HCT116 (cell line): ENCODE measurements around the gene ENDOD1. TPM values are rescaled to one million over a fixed set of nuclear protein-coding genes. Genes with fewer than 3 reads are reported as not detected.

ENCODE experiments used
- ATAC-seq: fragments of 200-7000 bp; cut with Tn5 transposase; 2 replicates; pipeline ENCODE4 v1.9.1; 2020; ENCODE audit warnings: mild to moderate bottlenecking, moderate library complexity
- BruUV-seq: library from RNA; stranded (reverse); fragments of 400-500 nt; replicated peaks from 2 replicates; lab custom pipeline; 2021; lab: Mats Ljungman, UMichigan
- CTCF ChIA-PET: fragments of 300-600 bp; sonication (Branson Sonifier 250); formaldehyde crosslinking; loops from one replicate; lab custom pipeline; 2021; ENCODE audit warnings: antibody characterized with exemption; lab: Charles Lee
- POLR2A ChIA-PET: fragments of 300-600, 350-600 bp; sonication (Branson Sonifier 250); formaldehyde crosslinking; loops from one replicate; lab custom pipeline; 2021; ENCODE audit warnings: antibody characterized with exemption; lab: Charles Lee
- RAD21 ChIA-PET, 2 experiments: fragments of 300-600 bp; sonication (Branson Sonifier 250); formaldehyde crosslinking; loops; one replicate each; lab custom pipeline; 2023; ENCODE audit warnings: low total read pairs in 2 of 2; ENCODE audit not compliant: uncharacterized antibody in 2 of 2, unreplicated experiment in 2 of 2, low non-redundant PET in 1 of 2; lab: Charles Lee
- DNase-seq: peaks from one replicate; pipeline ENCODE4 v3.0.0-alpha.2; 2010; ENCODE audit warnings: low read depth, low spot score
- H2AFZ ChIP-seq: fragments of 200-600 bp; shearing (Covaris generic), sonication (generic); 2 replicates; pipeline ENCODE4 v1.6.1; 2017; ENCODE audit warnings: low read depth, mixed run types, mixed read lengths, antibody characterized with exemption, low read length; ENCODE audit not compliant: poor library complexity, severe bottlenecking
- H3K27ac ChIP-seq: 2 replicates; pipeline ENCODE4 v1.5.1; 2012; ENCODE audit warnings: low read depth, low read length
- H3K27me3 ChIP-seq: fragments of 200-600 bp; sonication (generic); 2 replicates; pipeline ENCODE4 v1.6.1; 2016; ENCODE audit warnings: mixed run types, low read length, mixed read lengths; ENCODE audit not compliant: insufficient read depth
- H3K36me3 ChIP-seq, 2 experiments: fragments of 200-500 bp in 1 of 2; fragments of 200-600 bp in 1 of 2; sonication (Bioruptor generic) in 1 of 2; sonication (generic) in 1 of 2; 2 replicates each; pipeline versions ENCODE4 v1.5.1 to v1.6.1; 2014 to 2016; ENCODE audit warnings: low read length in 2 of 2, inconsistent platforms in 1 of 2, mixed read lengths in 1 of 2, mixed run types in 1 of 2; ENCODE audit not compliant: insufficient read depth in 2 of 2, control insufficient read depth in 1 of 2
- H3K4me1 ChIP-seq, 2 experiments: fragments of 200-600 bp in 1 of 2; sonication (generic) in 1 of 2; 2 replicates each; pipeline versions ENCODE4 v1.5.1 to v1.6.1; 2012 to 2017; ENCODE audit warnings: low read length in 2 of 2, inconsistent platforms in 1 of 2, mild to moderate bottlenecking in 1 of 2, mixed read lengths in 1 of 2, mixed run types in 1 of 2, moderate library complexity in 1 of 2; ENCODE audit not compliant: insufficient read depth in 2 of 2, control insufficient read depth in 1 of 2
- H3K4me2 ChIP-seq: fragments of 200-600 bp; sonication (generic); 2 replicates; pipeline ENCODE4 v1.6.1; 2017; ENCODE audit warnings: mixed run types, low read length, mixed read lengths
- H3K4me3 ChIP-seq, 2 experiments: fragments of 200-600 bp in 1 of 2; sonication (generic) in 1 of 2; replicated peaks in 1 of 2; 2 replicates each; pipeline ENCODE4 v1.5.1; 2011 to 2016; ENCODE audit warnings: low read length in 2 of 2, control low read depth in 1 of 2, low read depth in 1 of 2, mild to moderate bottlenecking in 1 of 2, mixed read lengths in 1 of 2, mixed run types in 1 of 2
- H3K79me2 ChIP-seq: fragments of 200-600 bp; sonication (generic); 2 replicates; pipeline ENCODE4 v1.6.1; 2017; ENCODE audit warnings: mild to moderate bottlenecking, mixed run types, low read length, moderate library complexity, mixed read lengths; ENCODE audit not compliant: insufficient read depth
- H3K9ac ChIP-seq: fragments of 200-600 bp; sonication (generic); 2 replicates; pipeline ENCODE4 v1.6.1; 2016; ENCODE audit warnings: low read length, mixed read lengths
- H3K9me2 ChIP-seq: fragments of 200-600 bp; sonication (generic), shearing (Covaris generic); 2 replicates; pipeline ENCODE4 v1.6.1; 2017; ENCODE audit warnings: mixed run types, mild to moderate bottlenecking, moderate library complexity; ENCODE audit not compliant: insufficient read depth
- H3K9me3 ChIP-seq, 2 experiments: fragments of 200-500 bp in 1 of 2; fragments of 200-600 bp in 1 of 2; sonication (Bioruptor generic) in 1 of 2; sonication (generic) in 1 of 2; 2 replicates each; pipeline ENCODE4 v1.6.1; 2014 to 2017; ENCODE audit warnings: low read length in 2 of 2, mixed read lengths in 2 of 2, inconsistent platforms in 1 of 2, low read depth in 1 of 2, mild to moderate bottlenecking in 1 of 2, mixed run types in 1 of 2, moderate library complexity in 1 of 2; ENCODE audit not compliant: control insufficient read depth in 1 of 2, insufficient read depth in 1 of 2
- H4K20me1 ChIP-seq: fragments of 200-600 bp; sonication (generic), shearing (Covaris generic); 2 replicates; pipeline ENCODE4 v1.6.1; 2017; ENCODE audit warnings: mixed run types, mild to moderate bottlenecking, moderate library complexity; ENCODE audit not compliant: insufficient read depth
- ATF3 ChIP-seq: IDR thresholded peaks from 2 replicates; pipeline ENCODE4 v1.6.1; 2012
- CBX3 ChIP-seq: IDR thresholded peaks from 2 replicates; pipeline ENCODE4 v1.6.1; 2012; ENCODE audit warnings: low read depth
- EGR1 ChIP-seq: IDR thresholded peaks from 2 replicates; pipeline ENCODE4 v1.6.1; 2012; ENCODE audit warnings: low read depth
- FOSL1 ChIP-seq: IDR thresholded peaks from 2 replicates; pipeline ENCODE4 v1.6.1; 2012; ENCODE audit warnings: low read depth
- JUND ChIP-seq: IDR thresholded peaks from 2 replicates; pipeline ENCODE4 v1.6.1; 2012
- MAX ChIP-seq: IDR thresholded peaks from 2 replicates; pipeline ENCODE4 v1.6.1; 2012
- RAD21 ChIP-seq: IDR thresholded peaks from 2 replicates; pipeline ENCODE4 v1.6.1; 2012; ENCODE audit warnings: low read depth, mild to moderate bottlenecking
- SIN3A ChIP-seq: IDR thresholded peaks from 2 replicates; pipeline ENCODE4 v1.6.1; 2012; ENCODE audit warnings: low read depth
- SP1 ChIP-seq: IDR thresholded peaks from 2 replicates; pipeline ENCODE4 v1.6.1; 2012; ENCODE audit warnings: low read depth
- TCF7L2 ChIP-seq: IDR thresholded peaks from 2 replicates; pipeline ENCODE4 v1.7.0; 2011; ENCODE audit warnings: borderline replicate concordance, inconsistent platforms; ENCODE audit not compliant: insufficient read depth, insufficient read length; ENCODE audit errors: extremely low read depth
- intact Hi-C: fragments of 100-400 bp; cut with micrococcal nuclease; formaldehyde crosslinking; loops from 2 replicates; pipeline ENCODE4 v1.10.0; 2022
- total RNA-seq: library from RNA; stranded (reverse); gene quantifications from one replicate; pipeline ENCODE4 v1.2.1, GENCODE V29; 2021; ENCODE audit not compliant: unreplicated experiment
- TF ChIP-seq, protein P1 (sequence below): IDR thresholded peaks from 2 replicates; pipeline ENCODE4 v1.6.1; 2012; ENCODE audit warnings: low read depth
- TF ChIP-seq, protein P2 (sequence below): IDR thresholded peaks from 2 replicates; pipeline ENCODE4 v1.6.1; 2011; ENCODE audit warnings: mild to moderate bottlenecking, low read length, moderate library complexity; ENCODE audit not compliant: insufficient replicate concordance; ENCODE audit errors: extremely low read depth
- TF ChIP-seq, protein P3 (sequence below), 3 experiments: fragments of 200-600 bp in 1 of 3; sonication (generic) in 1 of 3; IDR thresholded peaks in 2 of 3; conservative IDR thresholded peaks in 1 of 3; 2 replicates each; pipeline ENCODE4 v1.5.1; 2012 to 2017; ENCODE audit warnings: low read depth in 2 of 3, low read length in 2 of 3, antibody characterized with exemption in 1 of 3, borderline replicate concordance in 1 of 3, control low read depth in 1 of 3, mild to moderate bottlenecking in 1 of 3, mixed read lengths in 1 of 3, mixed run types in 1 of 3, moderate library complexity in 1 of 3; ENCODE audit not compliant: insufficient read depth in 1 of 3

ENDOD1 gene
- total RNA-seq, 1 experiment from 2014 or later: 33.6 TPM

DNA sequence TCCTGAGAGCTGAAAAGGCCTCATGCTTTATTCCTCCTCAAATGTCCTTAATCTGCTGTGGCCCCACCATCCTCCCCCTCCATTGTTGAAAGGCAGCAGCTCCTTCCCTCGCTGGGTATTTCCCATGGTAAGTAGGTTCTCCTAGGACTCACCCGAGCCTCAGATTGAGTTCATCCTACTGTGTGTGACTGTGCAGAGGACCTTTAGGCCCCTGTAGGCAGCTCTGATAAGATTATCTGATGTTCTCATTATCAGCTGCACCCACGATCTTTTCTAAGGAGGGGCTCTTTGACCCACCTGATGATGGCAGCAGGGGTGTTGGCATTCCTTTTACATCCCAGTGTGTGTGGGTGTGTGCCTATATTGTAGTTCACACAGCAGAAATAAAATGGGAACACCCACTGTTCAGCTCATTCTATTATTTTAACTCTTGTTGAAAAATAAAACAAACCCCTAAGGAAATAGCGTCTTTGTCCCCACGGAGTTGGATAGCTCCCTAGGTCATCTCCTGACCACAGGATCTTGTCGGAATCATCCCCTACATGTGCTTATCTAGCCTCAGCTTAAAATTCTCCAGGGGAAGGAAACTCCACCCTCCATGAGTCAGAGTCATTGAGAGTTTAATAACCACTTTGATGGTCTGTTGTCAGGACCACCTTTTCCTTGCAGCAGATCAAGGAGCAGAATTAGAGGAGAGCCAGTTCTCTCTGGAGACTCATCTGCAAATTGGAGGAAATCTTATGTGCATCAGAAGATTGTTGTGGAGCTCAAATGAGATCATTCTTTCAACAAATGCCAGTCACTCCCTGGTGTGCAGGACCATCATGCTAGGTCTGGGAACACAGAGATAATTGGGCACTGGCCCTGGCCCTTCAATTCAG lies 19.3 kb downstream of the ENDOD1 start:
- ATAC-seq: peak; percentile 52
- no TSS peak for BruUV-seq
- H3K4me2 ChIP-seq: peak overlapping the region; percentile 91

More for the DNA sequence above, 19.3 kb downstream of the ENDOD1 start:
- ChIA-PET RAD21 (interaction anchor here in 1 of 2 experiments (0.7 to 1.4 kb wide), 3 partner anchors 17 to 42 kb away, joined by 3 to 4 read pairs (median 3); partner anchors contain the start of gene SRSF8), POLR2A (interaction anchor here (0.9 to 1.9 kb wide), 4 partner anchors 19 to 42 kb away, joined by 3 to 6 read pairs (median 4); partner anchors contain the start of genes ENDOD1 and SRSF8), CTCF (interaction anchor here (0.9 to 1.2 kb wide), 2 partner anchors 41 to 43 kb away, joined by 3 to 5 read pairs; no protein-coding TSS in a partner anchor)
- Histone ChIP-seq H2AFZ (no peak overlapping the region), H3K9me3 (no peaks in the 10 kb centered on the region), H3K9me2 (no peaks in the 10 kb centered on the region), H3K4me3 (peak overlapping the region; percentile 43 to 55), H3K79me2 (peaks cover 26% of the 10 kb centered on the region), H3K27ac (peak overlapping the region; percentile 89), H3K27me3 (no peaks in the 10 kb centered on the region), H3K4me1 (peaks cover 60 to 80% of the 10 kb centered on the region in 2 experiments), H3K9ac (peak overlapping the region; percentile 72), H3K36me3 (peaks cover 0 to 5% of the 10 kb centered on the region in 2 experiments; a peak in 1 of 4 replicates), H4K20me1 (no peaks in the 10 kb centered on the region)
- DNase-seq: no peak
- intact Hi-C loops: loop anchor here (5.0 kb wide), 1 partner anchor 42 kb away; the partner anchor contains the start of gene SRSF8
- TF ChIP-seq RAD21: 0 out of 2 replicates have a peak, but pooled peaks have one; percentile 5
- peak; percentile 64 for TF ChIP-seq SP1
- TF ChIP-seq, protein P1, sequence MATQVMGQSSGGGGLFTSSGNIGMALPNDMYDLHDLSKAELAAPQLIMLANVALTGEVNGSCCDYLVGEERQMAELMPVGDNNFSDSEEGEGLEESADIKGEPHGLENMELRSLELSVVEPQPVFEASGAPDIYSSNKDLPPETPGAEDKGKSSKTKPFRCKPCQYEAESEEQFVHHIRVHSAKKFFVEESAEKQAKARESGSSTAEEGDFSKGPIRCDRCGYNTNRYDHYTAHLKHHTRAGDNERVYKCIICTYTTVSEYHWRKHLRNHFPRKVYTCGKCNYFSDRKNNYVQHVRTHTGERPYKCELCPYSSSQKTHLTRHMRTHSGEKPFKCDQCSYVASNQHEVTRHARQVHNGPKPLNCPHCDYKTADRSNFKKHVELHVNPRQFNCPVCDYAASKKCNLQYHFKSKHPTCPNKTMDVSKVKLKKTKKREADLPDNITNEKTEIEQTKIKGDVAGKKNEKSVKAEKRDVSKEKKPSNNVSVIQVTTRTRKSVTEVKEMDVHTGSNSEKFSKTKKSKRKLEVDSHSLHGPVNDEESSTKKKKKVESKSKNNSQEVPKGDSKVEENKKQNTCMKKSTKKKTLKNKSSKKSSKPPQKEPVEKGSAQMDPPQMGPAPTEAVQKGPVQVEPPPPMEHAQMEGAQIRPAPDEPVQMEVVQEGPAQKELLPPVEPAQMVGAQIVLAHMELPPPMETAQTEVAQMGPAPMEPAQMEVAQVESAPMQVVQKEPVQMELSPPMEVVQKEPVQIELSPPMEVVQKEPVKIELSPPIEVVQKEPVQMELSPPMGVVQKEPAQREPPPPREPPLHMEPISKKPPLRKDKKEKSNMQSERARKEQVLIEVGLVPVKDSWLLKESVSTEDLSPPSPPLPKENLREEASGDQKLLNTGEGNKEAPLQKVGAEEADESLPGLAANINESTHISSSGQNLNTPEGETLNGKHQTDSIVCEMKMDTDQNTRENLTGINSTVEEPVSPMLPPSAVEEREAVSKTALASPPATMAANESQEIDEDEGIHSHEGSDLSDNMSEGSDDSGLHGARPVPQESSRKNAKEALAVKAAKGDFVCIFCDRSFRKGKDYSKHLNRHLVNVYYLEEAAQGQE: no peak
- peak; percentile 54 for TF ChIP-seq FOSL1
- 0 out of 2 replicates have a peak, but pooled peaks have one; percentile 50 for TF ChIP-seq CBX3
- TF ChIP-seq ATF3: no peak
- TF ChIP-seq, protein P2, sequence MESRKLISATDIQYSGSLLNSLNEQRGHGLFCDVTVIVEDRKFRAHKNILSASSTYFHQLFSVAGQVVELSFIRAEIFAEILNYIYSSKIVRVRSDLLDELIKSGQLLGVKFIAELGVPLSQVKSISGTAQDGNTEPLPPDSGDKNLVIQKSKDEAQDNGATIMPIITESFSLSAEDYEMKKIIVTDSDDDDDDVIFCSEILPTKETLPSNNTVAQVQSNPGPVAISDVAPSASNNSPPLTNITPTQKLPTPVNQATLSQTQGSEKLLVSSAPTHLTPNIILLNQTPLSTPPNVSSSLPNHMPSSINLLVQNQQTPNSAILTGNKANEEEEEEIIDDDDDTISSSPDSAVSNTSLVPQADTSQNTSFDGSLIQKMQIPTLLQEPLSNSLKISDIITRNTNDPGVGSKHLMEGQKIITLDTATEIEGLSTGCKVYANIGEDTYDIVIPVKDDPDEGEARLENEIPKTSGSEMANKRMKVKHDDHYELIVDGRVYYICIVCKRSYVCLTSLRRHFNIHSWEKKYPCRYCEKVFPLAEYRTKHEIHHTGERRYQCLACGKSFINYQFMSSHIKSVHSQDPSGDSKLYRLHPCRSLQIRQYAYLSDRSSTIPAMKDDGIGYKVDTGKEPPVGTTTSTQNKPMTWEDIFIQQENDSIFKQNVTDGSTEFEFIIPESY: no peak
- TF ChIP-seq MAX: peak; percentile 62
- peak; percentile 67 for TF ChIP-seq EGR1
- no peak for TF ChIP-seq SIN3A
- TF ChIP-seq JUND: peak; percentile 60
- TF ChIP-seq, protein P3, sequence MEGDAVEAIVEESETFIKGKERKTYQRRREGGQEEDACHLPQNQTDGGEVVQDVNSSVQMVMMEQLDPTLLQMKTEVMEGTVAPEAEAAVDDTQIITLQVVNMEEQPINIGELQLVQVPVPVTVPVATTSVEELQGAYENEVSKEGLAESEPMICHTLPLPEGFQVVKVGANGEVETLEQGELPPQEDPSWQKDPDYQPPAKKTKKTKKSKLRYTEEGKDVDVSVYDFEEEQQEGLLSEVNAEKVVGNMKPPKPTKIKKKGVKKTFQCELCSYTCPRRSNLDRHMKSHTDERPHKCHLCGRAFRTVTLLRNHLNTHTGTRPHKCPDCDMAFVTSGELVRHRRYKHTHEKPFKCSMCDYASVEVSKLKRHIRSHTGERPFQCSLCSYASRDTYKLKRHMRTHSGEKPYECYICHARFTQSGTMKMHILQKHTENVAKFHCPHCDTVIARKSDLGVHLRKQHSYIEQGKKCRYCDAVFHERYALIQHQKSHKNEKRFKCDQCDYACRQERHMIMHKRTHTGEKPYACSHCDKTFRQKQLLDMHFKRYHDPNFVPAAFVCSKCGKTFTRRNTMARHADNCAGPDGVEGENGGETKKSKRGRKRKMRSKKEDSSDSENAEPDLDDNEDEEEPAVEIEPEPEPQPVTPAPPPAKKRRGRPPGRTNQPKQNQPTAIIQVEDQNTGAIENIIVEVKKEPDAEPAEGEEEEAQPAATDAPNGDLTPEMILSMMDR (IDR thresholded peaks at IDR 0.05 in 2 of 3, conservative IDR thresholded peaks at IDR 0.05 in 1 of 3; ENCODE audit: borderline replicate concordance in 1 of 3, insufficient read depth in 1 of 3, low read depth in 2 of 3, low read length in 2 of 3): no peak
- no peak for TF ChIP-seq TCF7L2
